Liver (tissue), 9 donors: Measurements from ENCODE around the gene PRDM1. TPM values are rescaled to one million over a fixed set of nuclear protein-coding genes. Genes with fewer than 3 reads are reported as not detected.

ENCODE experiments used
- DNase-seq: peaks from one replicate; pipeline ENCODE4 v3.0.0-alpha.2; 2017; ENCODE audit warnings: low spot score
- H3K27ac ChIP-seq, 2 donors: one replicate each; pipeline ENCODE4 v1.7.0; 2013; ENCODE audit warnings: inconsistent platforms in 2 of 2, low read length in 2 of 2, control low read depth in 1 of 2, low read depth in 1 of 2, mild to moderate bottlenecking in 1 of 2
- H3K27me3 ChIP-seq, 4 donors: one replicate each; pipeline versions ENCODE4 v1.6.1 to v1.7.0; 2013; ENCODE audit warnings: low read length in 3 of 4, inconsistent platforms in 1 of 4, mild to moderate bottlenecking in 1 of 4, moderate library complexity in 1 of 4; ENCODE audit not compliant: control insufficient read depth in 4 of 4, insufficient read depth in 4 of 4
- H3K36me3 ChIP-seq, 4 donors: one replicate each; pipeline versions ENCODE4 v1.6.1 to v1.7.0; 2013; ENCODE audit warnings: low read length in 3 of 4, mild to moderate bottlenecking in 3 of 4, low read depth in 1 of 4, moderate library complexity in 1 of 4; ENCODE audit not compliant: control insufficient read depth in 4 of 4, insufficient read depth in 3 of 4
- H3K4me1 ChIP-seq, 4 donors: one replicate each; pipeline versions ENCODE4 v1.6.1 to v1.7.0; 2013; ENCODE audit warnings: low read length in 3 of 4, mild to moderate bottlenecking in 3 of 4, moderate library complexity in 1 of 4; ENCODE audit not compliant: control insufficient read depth in 4 of 4, insufficient read depth in 4 of 4
- H3K4me3 ChIP-seq, 3 donors: one replicate each; pipeline versions ENCODE4 v1.6.1 to v1.7.0; 2013; ENCODE audit warnings: low read length in 3 of 3, control low read depth in 1 of 3, low read depth in 1 of 3, mild to moderate bottlenecking in 1 of 3
- H3K9ac ChIP-seq, 2 donors: one replicate each; pipeline ENCODE4 v1.7.0; 2013; ENCODE audit warnings: low read length in 2 of 2, mild to moderate bottlenecking in 2 of 2, moderate library complexity in 2 of 2, control low read depth in 1 of 2, low read depth in 1 of 2
- H3K9me3 ChIP-seq, 4 donors: one replicate each; pipeline versions ENCODE4 v1.6.1 to v1.7.0; 2013; ENCODE audit warnings: low read length in 3 of 4; ENCODE audit not compliant: control insufficient read depth in 4 of 4
- EGR1 ChIP-seq, 2 donors: IDR thresholded peaks; 2 replicates each; pipeline ENCODE4 v1.6.1; 2016 to 2018; ENCODE audit warnings: antibody characterized with exemption in 2 of 2, low read depth in 2 of 2
- FOXA1 ChIP-seq: IDR thresholded peaks from 2 replicates; pipeline ENCODE4 v1.6.1; 2016; ENCODE audit warnings: antibody characterized with exemption
- FOXA2 ChIP-seq: IDR thresholded peaks from 2 replicates; pipeline ENCODE4 v1.6.1; 2016; ENCODE audit warnings: antibody characterized with exemption
- GABPA ChIP-seq, 2 donors: IDR thresholded peaks in 1 of 2; conservative IDR thresholded peaks in 1 of 2; 2 replicates each; pipeline ENCODE4 v1.6.1; 2016; ENCODE audit warnings: antibody characterized with exemption in 2 of 2, mild to moderate bottlenecking in 1 of 2, moderate library complexity in 1 of 2
- HNF4A ChIP-seq, 2 donors: conservative IDR thresholded peaks; 2 replicates each; pipeline ENCODE4 v1.6.1; 2016; ENCODE audit warnings: antibody characterized with exemption in 2 of 2, mild to moderate bottlenecking in 2 of 2
- HNF4G ChIP-seq: IDR thresholded peaks from 2 replicates; pipeline ENCODE4 v1.6.1; 2016; ENCODE audit warnings: antibody characterized with exemption
- JUND ChIP-seq, 2 donors: IDR thresholded peaks; 2 replicates each; pipeline ENCODE4 v1.6.1; 2016; ENCODE audit warnings: antibody characterized with exemption in 2 of 2
- NR2F2 ChIP-seq: IDR thresholded peaks from 2 replicates; pipeline ENCODE4 v1.6.1; 2016; ENCODE audit warnings: antibody characterized with exemption
- RAD21 ChIP-seq, 2 donors: IDR thresholded peaks; 2 replicates each; pipeline ENCODE4 v1.6.1; 2016; ENCODE audit warnings: antibody characterized with exemption in 2 of 2, mild to moderate bottlenecking in 2 of 2
- RXRA ChIP-seq, 2 donors: IDR thresholded peaks; 2 replicates each; pipeline ENCODE4 v1.6.1; 2017 to 2018; ENCODE audit warnings: antibody characterized with exemption in 2 of 2, mild to moderate bottlenecking in 1 of 2
- SP1 ChIP-seq: IDR thresholded peaks from 2 replicates; pipeline ENCODE4 v1.6.1; 2018; ENCODE audit warnings: antibody characterized with exemption, mild to moderate bottlenecking
- TAF1 ChIP-seq: conservative IDR thresholded peaks from 2 replicates; pipeline ENCODE4 v1.6.1; 2016; ENCODE audit warnings: antibody characterized with exemption, mild to moderate bottlenecking
- YY1 ChIP-seq: IDR thresholded peaks from 2 replicates; pipeline ENCODE4 v1.6.1; 2016; ENCODE audit warnings: antibody characterized with exemption, mild to moderate bottlenecking
- WGBS: extraction: QIAGEN DNeasy Blood & Tissue Kit; methylation state at CpG from one replicate; pipeline ENCODE4 v1.1.7; 2013; 5-methylcytosine and 5-hydroxymethylcytosine counted together
- polyA plus RNA-seq, 2 donors: library from polyadenylated mRNA; stranded (reverse) in 1 of 2; unstranded in 1 of 2; fragments of 200-250 nt in 1 of 2; fragments of >200 nt in 1 of 2; fragmentation: Nextera tagmentation in 1 of 2; extraction: Ambion mirVana in 1 of 2; gene quantifications; one replicate each; pipeline versions ENCODE4 v1.2.1 to v1.2.3, GENCODE V29; 2013 to 2015
- total RNA-seq, 2 donors: library from RNA; depleted of rRNA; stranded (reverse); fragments of >200 nt; gene quantifications; one replicate each; pipeline ENCODE4 v1.2.3, GENCODE V29; 2014
- TF ChIP-seq, protein P1 (sequence below): fragments of 150-350 bp; IDR thresholded peaks from 2 replicates; pipeline ENCODE4 v1.5.1; 2017; ENCODE audit warnings: improper control_type of control experiment, low read depth, low read length; ENCODE audit not compliant: missing input control
- TF ChIP-seq, protein P2 (sequence below): IDR thresholded peaks from 2 replicates; pipeline ENCODE4 v1.6.1; 2016; ENCODE audit warnings: antibody characterized with exemption
- TF ChIP-seq, protein P3 (sequence below): IDR thresholded peaks from 2 replicates; pipeline ENCODE4 v1.6.1; 2016; ENCODE audit warnings: antibody characterized with exemption
- TF ChIP-seq, protein P4 (sequence below): IDR thresholded peaks from 2 replicates; pipeline ENCODE4 v1.6.1; 2016; ENCODE audit warnings: antibody characterized with exemption
- donor health status: healthy.
- donor health status: healthy.
- donor health status: healthy.
- donor health status: healthy.
- donor health status: healthy.

Gene PRDM1
- total and polyA plus RNA-seq, 4 donors = 0.37 to 2.8 (median 0.65) TPM

DNA sequence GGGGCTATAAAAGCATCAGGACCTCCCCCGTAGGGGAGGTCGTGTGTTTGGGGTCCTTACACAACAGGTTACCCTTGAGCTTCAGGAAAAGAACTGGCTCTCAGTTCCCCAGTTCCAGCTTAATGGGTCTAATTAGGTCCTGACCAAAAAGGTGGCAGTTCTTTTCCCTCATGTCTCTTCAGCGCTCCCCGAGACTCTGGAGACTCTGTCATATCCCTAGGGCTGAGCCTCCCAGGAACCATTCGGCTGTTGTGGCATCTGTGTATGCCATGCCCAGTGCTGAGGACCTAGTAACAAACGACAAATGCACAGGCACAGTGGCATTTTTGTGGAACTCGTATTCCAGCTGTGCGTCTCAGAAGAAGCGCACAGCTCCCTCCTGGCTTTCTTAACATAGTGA is 14.6 kb downstream of the PRDM1 start:
- peak overlapping the region in 1 of 3 donors; percentile 0 for H3K4me3 ChIP-seq
- no peak overlapping the region for H3K27ac ChIP-seq
- peaks cover 0 to 1% (median 0%) of the 10 kb centered on the region in 4 donors for H3K9me3 ChIP-seq
- no peak for DNase-seq
- peaks cover 0 to 18% (median 5%) of the 10 kb centered on the region in 4 donors for H3K27me3 ChIP-seq
- no peaks in the 10 kb centered on the region for H3K36me3 ChIP-seq
- TF ChIP-seq NR2F2 = no peak
- TF ChIP-seq JUND (IDR thresholded peaks at IDR 0.05) = no peak
- TF ChIP-seq TAF1 = no peak
- no peak for TF ChIP-seq RAD21 (IDR thresholded peaks at IDR 0.05)
- TF ChIP-seq, protein P1, sequence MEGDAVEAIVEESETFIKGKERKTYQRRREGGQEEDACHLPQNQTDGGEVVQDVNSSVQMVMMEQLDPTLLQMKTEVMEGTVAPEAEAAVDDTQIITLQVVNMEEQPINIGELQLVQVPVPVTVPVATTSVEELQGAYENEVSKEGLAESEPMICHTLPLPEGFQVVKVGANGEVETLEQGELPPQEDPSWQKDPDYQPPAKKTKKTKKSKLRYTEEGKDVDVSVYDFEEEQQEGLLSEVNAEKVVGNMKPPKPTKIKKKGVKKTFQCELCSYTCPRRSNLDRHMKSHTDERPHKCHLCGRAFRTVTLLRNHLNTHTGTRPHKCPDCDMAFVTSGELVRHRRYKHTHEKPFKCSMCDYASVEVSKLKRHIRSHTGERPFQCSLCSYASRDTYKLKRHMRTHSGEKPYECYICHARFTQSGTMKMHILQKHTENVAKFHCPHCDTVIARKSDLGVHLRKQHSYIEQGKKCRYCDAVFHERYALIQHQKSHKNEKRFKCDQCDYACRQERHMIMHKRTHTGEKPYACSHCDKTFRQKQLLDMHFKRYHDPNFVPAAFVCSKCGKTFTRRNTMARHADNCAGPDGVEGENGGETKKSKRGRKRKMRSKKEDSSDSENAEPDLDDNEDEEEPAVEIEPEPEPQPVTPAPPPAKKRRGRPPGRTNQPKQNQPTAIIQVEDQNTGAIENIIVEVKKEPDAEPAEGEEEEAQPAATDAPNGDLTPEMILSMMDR = no peak
- TF ChIP-seq HNF4A (conservative IDR thresholded peaks at IDR 0.05) = no peak
- TF ChIP-seq GABPA (IDR thresholded peaks at IDR 0.05 in 1 of 2, conservative IDR thresholded peaks at IDR 0.05 in 1 of 2) = no peak
- TF ChIP-seq, protein P2, sequence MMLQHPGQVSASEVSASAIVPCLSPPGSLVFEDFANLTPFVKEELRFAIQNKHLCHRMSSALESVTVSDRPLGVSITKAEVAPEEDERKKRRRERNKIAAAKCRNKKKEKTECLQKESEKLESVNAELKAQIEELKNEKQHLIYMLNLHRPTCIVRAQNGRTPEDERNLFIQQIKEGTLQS = no peak
- no peak for TF ChIP-seq SP1
- no peak for TF ChIP-seq FOXA2
- 83% methylated on average over 9 of the region's 9 CpGs for WGBS
- no peak overlapping the region for H3K9ac ChIP-seq
- peaks cover 0 to 11% (median 2%) of the 10 kb centered on the region in 4 donors for H3K4me1 ChIP-seq

DNA sequence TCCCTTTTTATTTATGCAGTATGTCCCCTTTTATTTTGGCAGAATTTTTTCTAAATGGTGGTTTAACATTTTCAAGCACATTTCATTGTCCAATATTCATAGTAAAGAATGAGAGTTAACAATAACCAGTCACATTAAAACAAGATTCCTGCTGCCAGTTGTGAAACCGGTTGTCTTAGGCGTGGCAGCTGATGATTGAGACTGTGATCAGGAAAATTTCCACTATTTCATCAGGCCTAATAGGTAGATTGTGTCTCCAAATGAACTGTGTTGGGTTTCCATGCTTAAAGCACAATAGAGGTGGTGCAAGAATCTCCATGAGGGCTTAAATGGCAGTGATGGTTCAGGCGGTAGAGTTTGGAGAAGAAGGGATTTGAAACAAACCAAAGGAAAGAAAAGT is 15.3 kb downstream of the PRDM1 start:
- no peak for TF ChIP-seq SP1
- TF ChIP-seq, protein P3, sequence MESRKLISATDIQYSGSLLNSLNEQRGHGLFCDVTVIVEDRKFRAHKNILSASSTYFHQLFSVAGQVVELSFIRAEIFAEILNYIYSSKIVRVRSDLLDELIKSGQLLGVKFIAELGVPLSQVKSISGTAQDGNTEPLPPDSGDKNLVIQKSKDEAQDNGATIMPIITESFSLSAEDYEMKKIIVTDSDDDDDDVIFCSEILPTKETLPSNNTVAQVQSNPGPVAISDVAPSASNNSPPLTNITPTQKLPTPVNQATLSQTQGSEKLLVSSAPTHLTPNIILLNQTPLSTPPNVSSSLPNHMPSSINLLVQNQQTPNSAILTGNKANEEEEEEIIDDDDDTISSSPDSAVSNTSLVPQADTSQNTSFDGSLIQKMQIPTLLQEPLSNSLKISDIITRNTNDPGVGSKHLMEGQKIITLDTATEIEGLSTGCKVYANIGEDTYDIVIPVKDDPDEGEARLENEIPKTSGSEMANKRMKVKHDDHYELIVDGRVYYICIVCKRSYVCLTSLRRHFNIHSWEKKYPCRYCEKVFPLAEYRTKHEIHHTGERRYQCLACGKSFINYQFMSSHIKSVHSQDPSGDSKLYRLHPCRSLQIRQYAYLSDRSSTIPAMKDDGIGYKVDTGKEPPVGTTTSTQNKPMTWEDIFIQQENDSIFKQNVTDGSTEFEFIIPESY = no peak
- TF ChIP-seq FOXA2 = no peak
- TF ChIP-seq EGR1 (IDR thresholded peaks at IDR 0.05; ENCODE audit: low read depth in 2 of 2) = no peak
- no peak for TF ChIP-seq FOXA1
- no peak for TF ChIP-seq HNF4G
- no peak for TF ChIP-seq GABPA (IDR thresholded peaks at IDR 0.05 in 1 of 2, conservative IDR thresholded peaks at IDR 0.05 in 1 of 2)
- TF ChIP-seq, protein P2 = no peak
- TF ChIP-seq YY1 = no peak
- no peak for TF ChIP-seq NR2F2
- TF ChIP-seq RXRA (IDR thresholded peaks at IDR 0.05) = no peak
- no peak for TF ChIP-seq JUND (IDR thresholded peaks at IDR 0.05)
- TF ChIP-seq TAF1 = no peak
- TF ChIP-seq, protein P4, sequence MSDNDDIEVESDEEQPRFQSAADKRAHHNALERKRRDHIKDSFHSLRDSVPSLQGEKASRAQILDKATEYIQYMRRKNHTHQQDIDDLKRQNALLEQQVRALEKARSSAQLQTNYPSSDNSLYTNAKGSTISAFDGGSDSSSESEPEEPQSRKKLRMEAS = no peak
- DNase-seq = no peak
- Histone ChIP-seq H3K9ac (no peak overlapping the region), H3K4me1 (peaks cover 0 to 11% (median 2%) of the 10 kb centered on the region in 4 donors), H3K27ac (no peak overlapping the region), H3K4me3 (no peak overlapping the region), H3K36me3 (no peaks in the 10 kb centered on the region), H3K9me3 (peaks cover 0 to 1% (median 0%) of the 10 kb centered on the region in 4 donors), H3K27me3 (peaks cover 0 to 15% (median 5%) of the 10 kb centered on the region in 4 donors)
- 84% methylated on average over 3 of the region's 3 CpGs for WGBS
